CD4-positive, alpha-beta T cell treated with Interleukin-10 for 1 hour (primary cell): Measurements from ENCODE around the gene NPB.

Source experiments
- DNase-seq: peaks from one replicate; pipeline ENCODE4 v3.0.0-alpha.2; 2020

The NPB gene

GRCh38 chr17:81900181-81900820, 1.7 kb upstream of the NPB start:
- no peak for DNase-seq

GRCh38 chr17:81901167-81902022, 643 bp upstream of the NPB start:
- no peak for DNase-seq

DNA sequence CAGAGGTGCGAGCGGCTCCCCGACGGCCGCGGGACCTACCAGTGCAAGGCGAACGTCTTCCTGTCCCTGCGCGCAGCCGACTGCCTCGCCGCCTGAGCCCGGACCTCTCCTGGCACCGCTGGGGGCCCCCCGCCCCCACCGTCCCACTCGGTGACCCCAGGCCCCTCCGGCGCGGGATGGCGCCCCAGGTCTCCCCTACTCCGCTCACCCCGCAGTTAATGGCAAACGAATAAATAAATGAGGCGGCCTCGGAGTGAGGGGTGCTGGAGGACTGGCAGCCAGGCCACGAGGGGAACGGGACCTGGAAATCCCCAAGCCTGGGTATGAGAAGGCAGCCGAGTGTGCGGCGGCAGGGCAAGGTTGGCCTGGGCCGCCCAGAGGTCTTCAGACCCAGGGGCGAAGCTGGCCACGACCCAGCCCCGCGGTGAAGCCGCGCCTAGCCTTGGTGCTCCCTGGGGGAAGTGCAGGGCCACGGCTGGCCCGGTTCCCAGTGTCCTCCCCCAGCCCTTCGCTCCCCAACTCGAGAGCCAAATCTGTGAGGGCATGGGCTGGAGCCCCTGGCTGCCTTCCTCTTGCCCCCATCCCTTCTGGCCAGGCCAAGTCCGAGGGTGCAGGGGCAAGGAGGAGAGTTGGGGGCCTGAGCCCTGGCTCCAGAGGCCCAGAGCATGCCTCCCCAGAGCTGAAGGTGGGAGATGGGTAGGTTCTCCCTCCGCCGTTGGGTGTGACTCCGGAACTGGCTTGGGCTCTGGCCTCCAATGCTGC, 796 bp downstream of the NPB start:
- no peak for DNase-seq

DNA sequence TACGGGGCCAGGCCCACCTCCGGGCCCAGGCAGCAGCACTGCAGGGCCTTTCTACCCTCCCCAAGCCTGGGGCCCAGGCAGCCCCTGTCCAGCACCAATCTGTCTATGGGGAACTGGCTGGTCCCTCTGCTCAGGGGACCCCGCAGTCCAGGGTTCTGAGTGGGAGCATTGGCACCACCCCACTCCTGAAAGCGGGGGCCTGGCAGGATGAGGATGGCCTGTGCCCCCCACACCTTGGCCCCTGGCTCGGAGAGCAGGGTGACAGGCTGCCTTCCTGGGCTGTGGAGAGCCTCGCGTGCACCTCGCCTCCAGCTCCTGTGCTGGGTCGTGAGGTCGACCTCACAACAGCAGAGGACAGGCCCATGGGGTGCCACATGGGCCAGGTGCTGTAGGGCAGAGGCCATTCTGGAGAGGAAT, 1.4 kb downstream of the NPB start:
- no peak for DNase-seq

GRCh38 chr17:81903896-81904599, 2.0 kb downstream of the NPB start:
- no peak for DNase-seq

GRCh38 chr17:81904600-81905423, 2.8 kb downstream of the NPB start:
- no peak for DNase-seq

- DNase-seq = no peak
Measured at GRCh38 chr17:81905424-81905875, 3.4 kb downstream of the NPB start.

DNA sequence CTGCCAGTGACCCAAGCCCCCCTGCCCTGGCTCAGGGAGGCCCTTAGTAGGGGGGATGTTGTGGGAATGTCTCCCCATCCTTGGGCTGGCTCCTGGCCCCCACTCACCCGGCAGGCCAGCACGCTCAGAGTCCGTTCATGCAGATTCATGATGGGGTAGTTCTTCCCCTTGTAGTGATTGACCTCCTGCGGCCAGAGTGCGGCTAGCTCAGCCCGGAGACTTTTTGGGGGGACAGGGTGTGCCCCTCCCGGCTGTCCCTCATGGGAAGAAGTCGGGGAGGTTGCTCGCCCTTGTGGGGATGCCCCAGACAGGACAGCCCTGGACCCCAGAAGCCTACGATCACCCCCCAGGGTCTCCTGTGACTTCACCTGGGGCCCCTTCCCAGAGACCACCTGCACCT, 4.0 kb downstream of the NPB start:
- DNase-seq = no peak

DNA sequence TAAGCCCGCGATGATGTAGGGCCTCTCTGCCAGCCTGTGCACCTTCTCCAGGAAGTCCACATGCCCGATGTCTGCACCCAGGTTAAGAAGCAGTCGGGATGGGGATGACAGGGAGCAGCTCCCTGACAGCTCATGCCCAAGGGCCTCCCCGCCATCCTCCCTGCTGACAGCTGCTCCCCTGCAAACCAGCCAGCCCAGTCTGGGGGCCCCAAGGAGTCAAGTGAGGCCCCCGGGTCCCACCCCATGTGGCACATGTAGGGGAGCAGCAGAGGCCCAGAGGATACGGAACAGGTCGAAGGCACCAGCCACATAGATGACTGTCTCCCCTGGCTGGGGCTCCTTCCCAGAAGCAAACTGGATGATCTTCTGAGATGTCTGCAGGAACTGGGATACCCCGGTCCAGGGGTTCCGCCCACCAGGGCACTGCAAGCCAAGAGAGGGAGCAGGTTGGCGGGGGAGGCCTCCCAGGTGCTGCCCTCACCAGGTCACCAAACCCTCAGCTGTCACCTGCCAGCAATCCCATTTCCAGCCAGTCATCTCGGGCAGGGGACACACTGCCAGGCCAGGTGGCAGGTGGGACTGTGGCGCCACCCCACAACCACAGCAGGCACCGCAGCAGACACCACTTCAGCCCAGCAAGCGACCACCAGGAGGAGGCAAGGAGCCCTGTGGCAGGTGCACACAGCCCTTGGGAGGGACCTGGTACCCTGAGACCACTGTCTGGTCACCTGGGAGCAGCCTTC, 4.6 kb downstream of the NPB start:
- no peak for DNase-seq

GRCh38 chr17:81907219-81908145, 5.4 kb downstream of the NPB start:
- DNase-seq = no peak

DNA sequence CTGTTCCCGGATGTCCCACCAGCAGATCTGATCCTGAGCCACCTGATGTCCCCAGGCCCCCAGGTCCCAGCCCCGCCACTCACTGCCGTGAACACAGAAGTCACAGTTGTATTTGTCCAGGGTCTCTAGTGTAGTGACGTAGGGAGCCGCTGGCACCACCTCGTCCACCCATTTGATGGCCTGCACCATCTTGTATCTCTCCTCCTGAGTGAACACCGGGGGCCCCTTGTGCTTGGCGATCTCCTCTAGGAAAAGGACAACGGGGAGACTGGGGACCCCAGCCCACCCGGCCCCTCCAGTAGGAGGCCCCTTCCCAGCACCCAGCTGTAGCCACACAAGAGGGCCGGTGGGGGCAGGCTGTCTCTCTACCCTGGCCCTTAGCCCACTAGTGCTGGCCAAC, 6.8 kb downstream of the NPB start:
- DNase-seq = no peak

DNA sequence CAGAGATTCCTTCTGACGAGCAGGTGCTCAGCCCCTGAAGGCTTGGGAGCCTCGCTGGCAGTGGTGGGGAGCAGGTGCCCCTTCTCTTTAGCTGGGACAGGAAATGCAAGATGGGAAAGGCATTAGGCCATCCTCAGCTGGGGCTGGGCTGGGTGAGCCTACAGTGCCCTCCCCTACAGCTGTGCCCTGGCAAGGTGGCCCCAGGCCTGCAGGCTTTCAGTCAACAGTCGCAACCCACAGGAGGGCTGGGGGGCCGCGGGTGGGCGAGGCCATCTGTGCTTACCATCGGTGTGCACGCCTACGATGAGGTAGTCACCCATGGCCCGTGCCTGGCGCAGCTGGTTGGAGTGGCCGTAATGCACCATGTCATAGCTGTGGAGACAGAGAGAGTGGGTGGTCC, 7.2 kb downstream of the NPB start:
- DNase-seq = no peak

DNA sequence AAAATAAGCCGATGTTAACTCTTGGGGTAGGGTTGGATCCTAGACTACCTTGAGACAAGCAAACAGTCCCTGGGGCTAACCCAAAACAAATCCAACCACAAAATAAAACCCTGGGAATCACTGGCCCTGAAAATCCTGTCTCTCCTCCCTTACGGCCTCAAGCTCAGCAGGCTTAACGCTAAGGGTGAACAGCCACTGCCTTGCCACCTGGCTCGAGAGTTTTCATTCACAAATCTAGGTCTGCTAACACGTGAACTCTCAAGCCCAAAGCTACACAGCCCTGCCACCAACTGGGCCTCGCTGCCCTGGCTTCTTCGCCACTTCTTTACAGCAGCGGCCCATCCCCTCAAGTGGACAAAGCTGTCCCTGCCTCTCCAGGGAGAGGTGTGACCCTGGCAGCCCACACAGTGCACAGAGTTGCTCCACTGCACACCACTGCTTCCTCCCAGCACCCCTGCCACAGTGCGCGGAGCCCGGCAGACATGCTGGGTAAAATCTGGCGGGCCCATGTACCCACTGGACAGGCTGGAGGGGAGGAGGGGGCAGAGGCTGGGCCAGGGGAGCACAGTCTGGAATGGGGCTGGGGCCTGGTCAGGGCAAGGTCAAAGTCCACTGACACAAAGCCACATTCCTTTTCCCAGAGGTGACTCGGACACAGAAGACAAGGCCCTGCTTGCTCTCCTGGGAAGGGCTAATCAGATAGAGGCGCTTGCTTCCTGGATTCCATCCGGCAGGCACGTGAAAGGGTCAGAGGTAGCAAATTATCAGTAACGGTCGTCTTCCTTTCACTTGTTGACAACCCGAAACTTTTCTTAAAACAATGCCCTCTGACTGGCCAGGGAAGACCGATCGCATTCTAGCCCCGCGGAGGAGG, 8.2 kb downstream of the NPB start:
- no peak for DNase-seq

GRCh38 chr17:81910840-81911276, 8.8 kb downstream of the NPB start:
- no peak for DNase-seq

DNA sequence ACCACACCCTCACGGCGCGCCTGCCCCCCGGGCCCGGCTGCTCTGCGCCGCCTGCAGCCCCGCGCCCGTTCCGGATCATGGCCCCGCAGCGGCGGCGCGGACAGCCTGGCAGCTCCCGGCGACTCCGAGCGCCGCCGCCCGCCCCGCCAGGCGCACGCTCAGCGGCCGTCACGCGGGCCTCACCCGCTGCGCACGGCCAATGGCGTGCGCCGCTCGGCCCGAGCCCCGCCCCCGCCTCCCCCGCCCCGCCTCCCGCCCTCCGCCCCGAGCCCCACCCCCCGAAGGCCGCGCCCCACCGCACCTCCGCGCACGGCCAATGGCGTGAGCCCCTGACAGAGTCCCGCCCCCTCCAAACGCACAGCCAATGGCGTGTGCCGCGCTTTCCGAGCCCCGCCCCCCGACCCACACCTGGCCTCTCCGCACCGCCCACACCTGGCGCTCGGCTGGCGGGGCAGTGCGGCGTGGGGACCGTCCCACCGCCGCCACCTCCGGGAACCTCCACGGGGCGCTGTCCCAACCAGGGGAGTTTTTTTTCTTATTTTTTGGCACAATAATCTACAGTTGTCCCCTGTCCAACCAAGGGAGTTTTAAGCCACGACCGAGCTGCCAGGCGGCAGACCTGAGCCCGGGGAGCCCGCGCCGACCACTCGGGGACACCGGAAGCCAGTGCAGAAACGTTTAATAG, 9.4 kb downstream of the NPB start, which contains the start of gene PCYT2:
TSS of gene PCYT2 (minus strand) at position 123 of the 685 bp plus-strand sequence. CDS start at position 79, 44 bp downstream.
- DNase-seq = peak; percentile 95

GRCh38 chr17:81911969-81912368, 9.9 kb downstream of the NPB start:
- DNase-seq = no peak

DNA sequence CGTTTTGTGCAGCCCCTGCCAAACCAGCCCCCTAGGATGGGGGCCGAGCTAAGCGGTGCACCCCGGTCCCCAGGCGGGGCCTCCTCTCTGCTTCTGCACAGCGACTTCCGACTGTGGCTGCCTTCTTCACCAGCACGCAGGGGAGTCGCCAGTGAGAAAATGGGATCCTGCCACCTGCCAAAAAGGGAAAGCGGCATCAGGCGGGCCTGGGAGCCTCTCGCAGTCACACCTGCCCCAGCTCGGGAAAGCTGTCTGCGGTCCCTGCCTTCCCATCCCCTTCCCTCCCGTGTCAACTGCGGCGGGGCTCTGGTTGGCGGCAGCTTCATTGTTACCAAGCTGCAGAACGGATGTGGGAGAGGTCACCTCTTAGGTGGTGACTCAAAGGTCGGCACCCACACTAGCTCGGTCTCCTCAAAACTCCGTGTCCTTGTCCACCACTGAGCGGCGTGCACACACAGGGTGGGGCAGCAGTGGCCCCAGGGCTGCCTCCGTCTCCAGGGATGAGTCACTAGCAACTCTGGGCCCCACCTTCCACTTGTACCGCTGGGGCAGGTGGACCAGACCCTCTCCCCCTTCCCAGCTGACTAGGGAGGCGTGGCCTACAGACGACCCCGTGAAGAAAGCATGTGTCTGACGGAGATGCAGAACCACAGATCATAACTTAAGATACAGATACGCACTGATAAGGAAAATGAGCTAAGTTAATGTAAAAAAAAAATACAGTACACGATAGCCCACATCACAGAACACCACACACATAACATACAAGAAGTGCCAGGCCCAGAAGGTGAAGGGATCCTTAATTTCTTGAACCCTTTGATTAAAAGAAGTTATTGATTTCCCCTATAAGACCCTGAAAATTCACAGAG, 10.6 kb downstream of the NPB start:
- DNase-seq = no peak
